GM12874 (cell line): Measurements from ENCODE around the gene LYRM9.

Source experiments
- TF ChIP-seq, protein P1 (sequence below): IDR thresholded peaks from 2 replicates; pipeline ENCODE4 v1.5.1; 2011; ENCODE audit warnings: low read depth, mild to moderate bottlenecking, control low read depth, low read length, moderate library complexity; ENCODE audit not compliant: insufficient read depth

Gene LYRM9

DNA sequence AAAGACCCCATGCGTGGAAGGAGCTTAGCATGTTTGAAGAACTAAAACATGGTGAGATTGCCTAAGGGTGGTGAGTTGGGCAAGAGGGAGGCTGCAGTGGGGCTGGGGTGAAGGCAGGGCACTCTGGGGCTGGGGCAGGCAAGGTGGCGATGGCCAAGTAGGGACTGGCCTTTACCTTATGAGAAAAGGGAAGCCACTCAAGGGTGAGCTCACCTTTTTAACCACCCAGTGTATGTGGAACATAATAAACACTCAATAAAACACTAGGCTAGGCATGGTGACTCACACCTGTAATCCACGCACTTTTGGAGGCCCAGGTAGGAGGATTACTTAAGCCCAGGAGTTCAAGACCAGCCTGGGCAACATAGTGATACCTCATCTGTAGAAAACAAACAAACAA, 37.7 kb downstream of the LYRM9 start:
- TF ChIP-seq, protein P1, sequence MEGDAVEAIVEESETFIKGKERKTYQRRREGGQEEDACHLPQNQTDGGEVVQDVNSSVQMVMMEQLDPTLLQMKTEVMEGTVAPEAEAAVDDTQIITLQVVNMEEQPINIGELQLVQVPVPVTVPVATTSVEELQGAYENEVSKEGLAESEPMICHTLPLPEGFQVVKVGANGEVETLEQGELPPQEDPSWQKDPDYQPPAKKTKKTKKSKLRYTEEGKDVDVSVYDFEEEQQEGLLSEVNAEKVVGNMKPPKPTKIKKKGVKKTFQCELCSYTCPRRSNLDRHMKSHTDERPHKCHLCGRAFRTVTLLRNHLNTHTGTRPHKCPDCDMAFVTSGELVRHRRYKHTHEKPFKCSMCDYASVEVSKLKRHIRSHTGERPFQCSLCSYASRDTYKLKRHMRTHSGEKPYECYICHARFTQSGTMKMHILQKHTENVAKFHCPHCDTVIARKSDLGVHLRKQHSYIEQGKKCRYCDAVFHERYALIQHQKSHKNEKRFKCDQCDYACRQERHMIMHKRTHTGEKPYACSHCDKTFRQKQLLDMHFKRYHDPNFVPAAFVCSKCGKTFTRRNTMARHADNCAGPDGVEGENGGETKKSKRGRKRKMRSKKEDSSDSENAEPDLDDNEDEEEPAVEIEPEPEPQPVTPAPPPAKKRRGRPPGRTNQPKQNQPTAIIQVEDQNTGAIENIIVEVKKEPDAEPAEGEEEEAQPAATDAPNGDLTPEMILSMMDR = no peak

DNA sequence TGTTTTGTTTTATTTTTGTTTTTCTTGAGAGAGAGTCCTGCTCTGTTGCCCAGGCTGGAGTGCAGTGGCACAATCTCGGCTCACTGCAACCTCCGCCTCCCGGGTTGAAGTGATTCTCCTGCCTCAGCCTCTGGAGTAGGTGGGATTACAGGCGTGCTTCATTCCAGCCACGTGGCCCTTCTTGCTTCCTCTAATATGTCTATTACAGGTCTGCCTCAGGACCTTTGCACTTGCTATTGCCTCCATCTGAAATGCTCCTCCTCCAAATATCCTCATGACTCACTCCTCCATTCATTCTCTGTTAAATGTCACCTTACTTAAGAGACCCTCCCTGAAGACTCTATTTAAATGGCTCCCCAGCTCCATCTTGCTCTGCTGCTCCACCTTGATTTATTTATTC, 39.0 kb downstream of the LYRM9 start:
- TF ChIP-seq, protein P1 = no peak

DNA sequence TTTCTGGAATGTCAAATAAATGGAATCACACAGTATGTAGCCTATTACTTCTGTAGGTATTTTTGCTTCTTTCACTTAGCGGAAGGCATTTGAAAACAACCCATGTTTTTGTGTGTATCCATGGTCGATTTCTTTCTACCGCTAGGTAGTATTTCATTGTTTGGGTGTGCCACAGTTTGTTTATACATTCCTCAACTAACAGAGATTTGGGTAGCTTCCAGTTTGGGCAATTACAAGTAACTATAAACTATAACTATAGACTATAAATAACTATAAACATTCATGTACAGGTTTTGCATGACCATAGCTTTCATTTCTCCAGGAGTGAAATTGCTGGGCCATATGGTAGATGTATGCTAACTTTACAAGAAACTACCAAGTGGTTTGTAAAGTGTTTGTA, 40.1 kb downstream of the LYRM9 start:
- TF ChIP-seq, protein P1 = no peak

DNA sequence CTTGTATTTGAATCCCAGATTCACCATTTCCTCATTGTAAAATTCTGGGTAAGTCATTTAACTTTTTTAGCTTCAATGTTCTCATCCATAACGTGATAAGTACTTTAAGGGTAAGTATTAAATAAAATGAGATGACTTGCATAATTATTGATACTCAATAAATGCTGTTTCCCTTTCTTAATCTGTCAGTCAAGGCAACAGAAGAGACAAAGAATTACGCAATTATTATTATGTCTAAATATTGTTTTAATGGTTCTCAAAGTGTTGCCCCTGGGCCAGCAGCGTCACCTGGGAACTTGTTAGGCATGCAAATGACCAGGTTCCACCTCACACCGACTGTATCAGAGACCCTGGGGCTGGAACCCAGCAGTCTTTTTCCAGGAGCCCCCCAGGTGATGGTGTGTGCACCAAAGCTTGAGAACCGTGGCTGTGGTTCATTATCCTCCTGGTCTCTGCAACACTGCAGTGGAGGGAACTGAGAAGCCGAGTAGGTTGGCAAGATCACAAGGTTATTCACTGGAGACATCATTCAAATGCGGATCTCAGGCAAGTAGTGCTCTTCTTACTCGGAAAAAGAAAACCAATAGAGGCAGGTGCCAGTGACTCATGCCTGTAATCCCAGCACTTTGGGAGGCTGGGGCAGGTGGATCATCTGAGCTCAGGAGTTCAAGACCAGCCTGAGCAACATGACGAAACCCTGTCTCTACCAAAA, 43.5 kb downstream of the LYRM9 start:
- TF ChIP-seq, protein P1 = no peak

DNA sequence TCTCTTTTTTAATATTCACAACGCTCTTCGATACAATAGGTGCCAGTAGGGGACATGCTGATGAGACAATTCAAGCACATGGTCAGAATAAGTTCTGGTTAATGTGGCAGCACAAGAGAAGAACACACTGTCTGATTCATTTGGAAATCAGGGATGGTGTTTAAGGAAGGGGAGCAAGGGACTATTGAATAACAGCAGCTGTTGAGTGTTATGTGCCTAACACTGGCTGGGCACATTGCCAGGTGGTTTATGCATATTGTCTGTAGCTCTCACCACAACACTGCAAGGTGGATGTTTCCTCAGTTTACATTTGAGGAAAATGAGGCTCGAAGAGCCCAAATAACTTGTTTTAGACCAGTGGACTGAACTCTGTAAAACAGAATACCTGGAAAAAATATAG, 44.2 kb downstream of the LYRM9 start:
- TF ChIP-seq, protein P1 = no peak

DNA sequence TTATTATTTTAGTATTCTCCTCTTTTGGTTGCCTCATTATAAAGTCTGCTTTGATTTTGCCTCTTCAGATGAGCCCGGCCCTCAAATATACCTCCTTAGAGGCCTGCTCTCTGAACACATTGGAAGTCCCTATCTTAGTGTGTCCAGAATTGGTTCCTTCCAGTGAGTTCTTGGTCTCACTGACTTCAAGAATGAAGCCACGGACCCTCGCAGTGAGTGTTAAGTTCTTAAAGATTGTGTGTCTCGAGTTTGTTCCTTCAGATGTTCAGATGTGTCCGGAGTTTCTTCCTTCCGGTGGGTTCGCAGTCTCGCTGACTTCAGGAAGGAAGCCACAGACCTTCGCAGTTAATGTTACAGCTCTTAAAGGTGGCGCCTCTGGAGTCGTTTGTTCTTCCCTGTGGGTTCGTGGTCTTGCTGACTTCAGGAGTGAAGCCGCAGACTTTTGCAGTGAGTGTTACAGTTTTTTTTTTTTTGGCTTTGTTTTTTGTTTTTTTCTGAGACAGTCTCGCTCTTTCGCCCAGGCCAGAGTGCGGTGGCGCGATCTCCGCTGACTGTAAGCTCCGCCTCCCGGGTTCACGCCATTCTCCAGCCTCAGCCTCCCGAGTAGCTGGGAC, 47.0 kb downstream of the LYRM9 start:
- TF ChIP-seq, protein P1 = no peak

DNA sequence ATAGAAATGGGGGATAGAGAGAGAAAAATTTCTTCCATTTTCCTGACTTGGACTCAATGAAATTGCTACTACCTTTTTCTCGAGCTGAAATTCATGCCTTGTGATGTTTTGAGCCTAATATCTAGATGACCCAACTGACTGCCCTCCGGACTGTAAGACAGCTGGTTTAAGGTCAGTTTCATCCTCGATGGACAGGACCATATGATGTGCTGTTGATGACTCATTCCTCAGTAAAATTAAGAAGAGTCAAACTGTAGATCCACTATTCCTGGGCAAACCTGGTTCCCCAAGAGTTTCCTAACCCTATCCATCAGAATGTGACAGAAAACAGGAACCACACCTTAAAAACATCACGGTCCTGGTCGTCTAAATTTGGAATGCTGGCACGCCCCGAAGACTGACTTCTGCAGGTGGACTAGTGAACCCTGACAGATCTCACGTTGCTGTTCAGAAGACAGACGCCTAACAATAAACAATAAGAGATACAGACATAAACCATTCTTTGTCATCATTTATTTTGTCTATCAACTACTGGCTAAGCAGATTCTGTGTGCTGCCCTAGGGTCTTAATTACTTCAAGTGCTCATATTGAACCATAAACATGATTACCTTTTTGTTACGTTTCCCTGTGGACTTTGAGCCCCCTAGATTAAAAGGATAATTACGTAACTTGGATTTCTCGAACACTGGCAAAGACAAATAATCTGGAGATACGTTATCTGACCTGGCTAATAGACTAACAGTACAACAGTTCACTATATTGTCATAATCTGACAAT, 47.7 kb downstream of the LYRM9 start:
- TF ChIP-seq, protein P1 = no peak
